Upper lobe of left lung (tissue), 6 donors: Measurements from ENCODE around the gene CBX5. TPM values are rescaled to one million over a fixed set of nuclear protein-coding genes. Genes with fewer than 3 reads are reported as not detected.

ENCODE experiments used
- ATAC-seq, 2 donors: fragments of 200-7000 bp; cut with Tn5 transposase; one replicate each; pipeline ENCODE4 v1.9.1; 2022; ENCODE audit warnings: mild to moderate bottlenecking in 2 of 2, moderate library complexity in 2 of 2; ENCODE audit not compliant: low FRiP score in 2 of 2
- DNase-seq, 2 donors: peaks; one replicate each; pipeline ENCODE4 v3.0.0-alpha.2; 2019 to 2020
- H3K27ac ChIP-seq, 4 donors: fragments of 200-600 bp; sonication (generic); one replicate each; pipeline ENCODE4 v1.5.1; 2016 to 2019
- H3K27me3 ChIP-seq, 4 donors: fragments of 200-600 bp; sonication (generic); one replicate each; pipeline ENCODE4 v1.5.1; 2017 to 2019
- H3K36me3 ChIP-seq, 4 donors: fragments of 200-600 bp; sonication (generic); one replicate each; pipeline ENCODE4 v1.5.1; 2016 to 2019
- H3K4me1 ChIP-seq, 4 donors: fragments of 200-600 bp; sonication (generic); one replicate each; pipeline ENCODE4 v1.5.1; 2018 to 2019
- H3K4me3 ChIP-seq, 4 donors: fragments of 200-600 bp; sonication (generic); one replicate each; pipeline ENCODE4 v1.5.1; 2017 to 2019; ENCODE audit warnings: mild to moderate bottlenecking in 2 of 4, moderate library complexity in 1 of 4
- H3K9me3 ChIP-seq, 4 donors: fragments of 200-600 bp; sonication (generic); one replicate each; pipeline ENCODE4 v1.5.1; 2018 to 2019
- EP300 ChIP-seq, 4 donors: sonication (generic); formaldehyde crosslinking; IDR thresholded peaks; one replicate each; pipeline ENCODE4 v1.5.1; 2017; ENCODE audit warnings: antibody characterized with exemption in 4 of 4, control low read depth in 2 of 4
- POLR2A ChIP-seq, 4 donors: fragments of 450-650 bp; IDR thresholded peaks; one replicate each; pipeline ENCODE4 v1.5.1; 2016 to 2017; ENCODE audit warnings: antibody characterized with exemption in 4 of 4, mild to moderate bottlenecking in 2 of 4
- POLR2AphosphoS5 ChIP-seq, 2 donors: sonication (generic); formaldehyde crosslinking; IDR thresholded peaks; one replicate each; pipeline ENCODE4 v1.5.1; 2017; ENCODE audit warnings: antibody characterized with exemption in 2 of 2
- WGBS, 2 donors: methylation state at CpG; one replicate each; pipeline ENCODE4 v1.1.5; 2017 to 2018; 5-methylcytosine and 5-hydroxymethylcytosine counted together
- total RNA-seq, 6 donors: library from RNA; depleted of rRNA in 4 of 6; stranded (reverse); fragments of >200 nt in 4 of 6; gene quantifications; one replicate each; pipeline versions ENCODE4 v1.1.0 to v1.2.1, GENCODE V29; 2016 to 2021
- TF ChIP-seq, protein P1 (sequence below), 6 experiments: fragments of 450-650 bp in 4 of 6; fragments of 200-600 bp in 2 of 6; sonication (generic) in 2 of 6; IDR thresholded peaks; one replicate each; pipeline ENCODE4 v1.5.1; 2016 to 2019; ENCODE audit warnings: antibody characterized with exemption in 6 of 6
- donor health status: DM: no; HTN: no; CAD: no; lungs with moderate emphysema.
- donor health status: DM: no; HTN: yes; CAD: no; lungs with severe emphysema.

The CBX5 gene
- total RNA-seq, 6 donors from 2014 or later, result 15.5 to 48.2 (median 36.1) TPM

DNA sequence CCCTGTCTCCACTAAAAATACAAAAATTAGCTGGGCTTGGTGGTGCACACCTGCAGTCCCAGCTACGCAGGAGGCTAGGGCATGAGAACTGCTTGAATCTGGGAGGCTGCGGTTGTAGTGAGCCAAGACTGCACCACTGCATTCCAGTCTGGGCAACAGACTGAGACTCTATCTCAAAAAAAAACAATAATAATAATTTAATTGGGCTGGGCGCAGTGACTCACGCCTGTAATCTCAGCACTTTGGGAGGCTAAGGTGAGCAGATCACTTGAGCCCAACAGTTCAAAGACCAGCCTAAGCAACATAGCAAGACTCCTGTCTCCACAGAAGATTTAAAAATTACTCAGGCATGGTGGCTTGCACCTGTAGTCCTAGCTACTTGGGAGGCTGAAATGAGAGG lies 26.7 kb downstream of the CBX5 start:
- no peak overlapping the region for H3K4me3 ChIP-seq
- TF ChIP-seq, protein P1, sequence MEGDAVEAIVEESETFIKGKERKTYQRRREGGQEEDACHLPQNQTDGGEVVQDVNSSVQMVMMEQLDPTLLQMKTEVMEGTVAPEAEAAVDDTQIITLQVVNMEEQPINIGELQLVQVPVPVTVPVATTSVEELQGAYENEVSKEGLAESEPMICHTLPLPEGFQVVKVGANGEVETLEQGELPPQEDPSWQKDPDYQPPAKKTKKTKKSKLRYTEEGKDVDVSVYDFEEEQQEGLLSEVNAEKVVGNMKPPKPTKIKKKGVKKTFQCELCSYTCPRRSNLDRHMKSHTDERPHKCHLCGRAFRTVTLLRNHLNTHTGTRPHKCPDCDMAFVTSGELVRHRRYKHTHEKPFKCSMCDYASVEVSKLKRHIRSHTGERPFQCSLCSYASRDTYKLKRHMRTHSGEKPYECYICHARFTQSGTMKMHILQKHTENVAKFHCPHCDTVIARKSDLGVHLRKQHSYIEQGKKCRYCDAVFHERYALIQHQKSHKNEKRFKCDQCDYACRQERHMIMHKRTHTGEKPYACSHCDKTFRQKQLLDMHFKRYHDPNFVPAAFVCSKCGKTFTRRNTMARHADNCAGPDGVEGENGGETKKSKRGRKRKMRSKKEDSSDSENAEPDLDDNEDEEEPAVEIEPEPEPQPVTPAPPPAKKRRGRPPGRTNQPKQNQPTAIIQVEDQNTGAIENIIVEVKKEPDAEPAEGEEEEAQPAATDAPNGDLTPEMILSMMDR (IDR thresholded peaks at IDR 0.05), result no peak
- TF ChIP-seq POLR2A (IDR thresholded peaks at IDR 0.05) (no peak), POLR2AphosphoS5 (IDR thresholded peaks at IDR 0.05) (no peak), EP300 (IDR thresholded peaks at IDR 0.05) (no peak)
- no peaks in the 10 kb centered on the region for H3K27me3 ChIP-seq
- DNase-seq, result no peak
- peaks cover 0 to 62% (median 27%) of the 10 kb centered on the region in 4 donors for H3K36me3 ChIP-seq
- H3K9me3 ChIP-seq, result no peaks in the 10 kb centered on the region
- 94 to 98% methylated on average over 4 of the region's 4 CpGs for WGBS, 2 donors
- ATAC-seq, result no peak
- H3K4me1 ChIP-seq, result peaks cover 0 to under 1% (median under 1%) of the 10 kb centered on the region in 4 donors
- H3K27ac ChIP-seq, result no peak overlapping the region

DNA sequence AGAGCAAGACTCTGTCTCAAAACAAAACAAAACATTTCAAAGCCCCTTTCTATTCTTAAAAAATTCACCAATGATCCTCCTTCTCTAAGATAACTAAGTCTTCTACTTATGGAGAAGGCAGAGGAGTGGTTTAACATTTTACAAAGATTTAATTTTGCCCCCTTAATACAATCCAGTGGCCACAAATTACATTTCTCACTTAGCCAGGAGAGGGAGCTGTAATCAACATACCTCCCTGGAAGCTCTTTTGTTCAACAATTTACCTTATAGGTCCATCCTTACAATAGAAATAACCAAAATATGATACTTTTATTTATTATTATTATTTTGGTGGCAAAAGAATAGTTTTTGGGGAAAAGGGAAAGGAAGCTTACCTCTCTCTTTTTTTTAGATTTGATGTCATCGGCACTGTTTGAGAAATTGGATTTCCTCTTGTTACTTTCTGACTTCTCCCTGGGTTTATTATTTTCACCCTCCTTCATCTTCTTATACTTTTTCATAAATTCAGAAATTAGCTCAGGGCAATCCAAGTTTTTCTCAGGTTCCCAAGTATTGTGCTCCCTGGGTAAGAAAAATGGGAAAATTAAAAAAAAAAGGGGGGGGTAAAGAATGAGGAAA lies 28.1 kb downstream of the CBX5 start:
- DNase-seq, result no peak
- H3K36me3 ChIP-seq, result peaks cover 0 to 57% (median 24%) of the 10 kb centered on the region in 4 donors
- peak in 1 of 2 donors; percentile 76 for ATAC-seq
- H3K9me3 ChIP-seq, result no peaks in the 10 kb centered on the region
- H3K27ac ChIP-seq, result no peak overlapping the region
- no peaks in the 10 kb centered on the region for H3K4me1 ChIP-seq
- no peaks in the 10 kb centered on the region for H3K27me3 ChIP-seq
- no peak for TF ChIP-seq POLR2AphosphoS5 (IDR thresholded peaks at IDR 0.05)
- TF ChIP-seq, protein P1 (IDR thresholded peaks at IDR 0.05), result peak; percentile 15 to 62 (median 50)
- 89 to 100% methylated on average over 1 of the region's 1 CpG for WGBS, 2 donors
- no peak overlapping the region for H3K4me3 ChIP-seq

DNA sequence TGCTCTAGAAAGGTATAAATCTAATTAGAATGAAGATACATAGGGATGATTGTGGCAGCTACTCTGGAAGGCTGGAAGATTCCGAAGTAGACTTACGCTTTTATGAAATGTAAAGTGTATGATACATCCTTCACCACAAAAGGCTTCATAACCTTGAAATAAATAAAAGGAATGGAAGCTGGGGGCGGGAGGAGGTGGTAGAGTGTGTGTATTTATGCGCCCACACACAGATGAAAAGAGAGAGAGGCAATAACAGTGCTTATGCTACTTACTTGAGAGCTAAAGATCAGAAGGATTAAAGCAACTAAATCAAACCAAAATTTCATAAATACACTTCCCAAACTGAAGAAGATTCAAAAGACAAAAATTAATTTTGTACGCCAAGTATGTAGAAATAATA lies 30.4 kb downstream of the CBX5 start:
- 95 to 99% methylated on average over 5 of the region's 5 CpGs for WGBS, 2 donors
- Histone ChIP-seq H3K9me3 (no peaks in the 10 kb centered on the region), H3K4me1 (no peaks in the 10 kb centered on the region), H3K27me3 (no peaks in the 10 kb centered on the region), H3K4me3 (no peak overlapping the region), H3K27ac (no peak overlapping the region), H3K36me3 (peaks cover 5 to 54% (median 29%) of the 10 kb centered on the region in 4 donors)
- ATAC-seq, result no peak
- DNase-seq, result no peak
- TF ChIP-seq, protein P1 (IDR thresholded peaks at IDR 0.05), result no peak
- TF ChIP-seq POLR2A (IDR thresholded peaks at IDR 0.05) (no peak), EP300 (IDR thresholded peaks at IDR 0.05) (no peak), POLR2AphosphoS5 (IDR thresholded peaks at IDR 0.05) (no peak)

DNA sequence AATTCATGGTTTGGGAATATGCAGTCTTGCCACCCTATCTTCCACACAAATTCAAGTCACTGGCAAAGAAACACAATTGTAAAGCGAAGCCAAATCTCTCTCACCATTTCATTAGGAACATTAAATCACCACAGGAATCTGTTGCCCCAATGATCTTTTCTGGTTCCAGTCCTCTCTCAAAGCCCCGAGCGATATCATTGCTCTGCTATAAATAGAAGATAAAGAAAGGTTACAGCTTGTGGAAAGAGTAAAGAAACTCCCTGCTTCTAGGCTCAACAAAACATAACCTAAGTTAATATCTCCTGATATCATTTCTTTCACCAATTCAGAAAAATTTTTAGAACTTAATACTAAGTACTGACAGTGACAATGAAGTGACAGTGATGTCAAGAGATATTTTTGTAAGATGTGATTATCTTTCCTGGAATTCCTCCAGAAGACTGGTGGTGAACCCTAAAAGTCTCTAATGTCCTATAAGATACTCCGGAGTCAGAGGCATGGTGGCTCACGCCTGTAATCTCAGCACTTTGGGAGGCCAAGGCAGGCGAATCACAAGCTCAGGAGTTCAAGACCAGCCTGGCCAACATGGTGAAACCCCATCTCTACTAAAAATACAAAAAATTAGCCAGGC lies 33.8 kb downstream of the CBX5 start:
- Histone ChIP-seq H3K27me3 (no peaks in the 10 kb centered on the region), H3K4me3 (no peak overlapping the region), H3K4me1 (no peaks in the 10 kb centered on the region), H3K36me3 (peaks cover 5 to 68% (median 37%) of the 10 kb centered on the region in 4 donors), H3K9me3 (no peaks in the 10 kb centered on the region), H3K27ac (no peak overlapping the region)
- no peak for TF ChIP-seq POLR2A (IDR thresholded peaks at IDR 0.05)
- TF ChIP-seq POLR2AphosphoS5 (IDR thresholded peaks at IDR 0.05), result no peak
- no peak for TF ChIP-seq EP300 (IDR thresholded peaks at IDR 0.05)
- TF ChIP-seq, protein P1 (IDR thresholded peaks at IDR 0.05), result no peak
- 91 to 92% methylated on average over 6 of the region's 6 CpGs for WGBS, 2 donors
- ATAC-seq, result no peak
- DNase-seq, result no peak
